ENCODE data around the gene NRXN3.

- no peak for TF ChIP-seq CTCF (conservative IDR thresholded peaks at IDR 0.05; ENCODE audit: low read depth, low read length)
- no peak for TF ChIP-seq ELK1 (IDR thresholded peaks at IDR 0.05; ENCODE audit: borderline replicate concordance, low read depth, low read length)
- TF ChIP-seq POLR2A (IDR thresholded peaks at IDR 0.05; ENCODE audit: low read depth, low read length), result no peak
- no peak for TF ChIP-seq NFE2L2 (IDR thresholded peaks at IDR 0.05; ENCODE audit: low read depth, low read length)
- TF ChIP-seq BHLHE40 (IDR thresholded peaks at IDR 0.05; ENCODE audit: low read depth, low read length), result no peak
- no peak for TF ChIP-seq CHD1 (IDR thresholded peaks at IDR 0.05; ENCODE audit: low read depth, low read length)
- no peak for TF ChIP-seq RAD21 (IDR thresholded peaks at IDR 0.05; ENCODE audit: low read length)
- TF ChIP-seq CEBPB (IDR thresholded peaks at IDR 0.05; ENCODE audit: low read depth, low read length), result no peak
Measured at GRCh38 chr14:78162202-78162601, 8.0 kb upstream of the NRXN3 start.

Measured in IMR-90 (cell line).